ENCODE data around the gene UST.
"Not testable (repeated sequence)": the region's sequence is repeated elsewhere in the genome, so short reads cannot be mapped to it uniquely, and the experiment has no call there.

UST gene

DNA sequence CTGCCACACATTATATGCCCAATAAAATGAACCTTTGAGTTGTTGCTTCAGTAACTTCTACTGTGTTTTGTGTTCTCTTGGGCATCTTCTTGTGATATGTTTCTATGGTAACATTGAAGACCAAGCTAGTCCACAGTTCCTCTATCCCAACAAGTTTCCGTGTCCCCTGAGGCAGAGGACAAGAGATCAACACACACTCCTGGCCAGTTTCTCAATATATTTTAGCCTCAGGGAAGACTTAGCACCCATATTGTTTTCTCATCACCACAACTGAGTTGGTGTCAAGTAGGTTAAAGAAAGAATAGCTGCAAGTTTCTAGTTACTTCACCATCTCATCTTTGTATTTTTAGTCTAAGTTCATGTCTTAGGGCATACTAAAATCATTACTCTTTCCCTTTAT is 277.5 kb downstream of the UST start:
- DNase-seq (ENCODE audit: low read depth in 1 of 2, low spot score in 1 of 2) = no peak
- no peak for TF ChIP-seq JUND (IDR thresholded peaks at IDR 0.05; ENCODE audit: low read depth)
- in situ Hi-C loops (cut with HindIII; ENCODE audit: low pct_unique_long_range_greater_than_20kb, low sequenced_read_pairs) = no loop called here

DNA sequence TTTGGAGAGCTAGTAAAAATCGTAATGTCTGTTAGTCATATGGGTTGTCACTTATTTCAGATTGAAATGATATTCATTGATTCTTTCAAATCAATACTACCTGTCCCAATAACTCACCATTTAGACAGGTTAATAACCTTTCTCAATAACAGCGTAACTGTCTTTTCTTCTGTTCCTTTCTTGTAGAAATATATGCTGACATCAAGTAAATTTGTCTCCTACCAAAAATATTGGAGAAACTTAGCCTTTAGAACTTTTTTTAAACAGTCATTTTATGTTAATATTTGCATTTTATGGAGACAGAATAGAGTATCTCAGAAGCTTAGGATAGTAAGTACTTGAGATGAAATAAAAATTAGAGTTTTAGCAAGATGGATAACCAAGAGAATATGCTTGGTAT is 278.2 kb downstream of the UST start:
- no peak for DNase-seq (ENCODE audit: low read depth in 1 of 2, low spot score in 1 of 2)
- in situ Hi-C loops (cut with HindIII; ENCODE audit: low pct_unique_long_range_greater_than_20kb, low sequenced_read_pairs) = no loop called here
- TF ChIP-seq JUND (IDR thresholded peaks at IDR 0.05; ENCODE audit: low read depth) = no peak

DNA sequence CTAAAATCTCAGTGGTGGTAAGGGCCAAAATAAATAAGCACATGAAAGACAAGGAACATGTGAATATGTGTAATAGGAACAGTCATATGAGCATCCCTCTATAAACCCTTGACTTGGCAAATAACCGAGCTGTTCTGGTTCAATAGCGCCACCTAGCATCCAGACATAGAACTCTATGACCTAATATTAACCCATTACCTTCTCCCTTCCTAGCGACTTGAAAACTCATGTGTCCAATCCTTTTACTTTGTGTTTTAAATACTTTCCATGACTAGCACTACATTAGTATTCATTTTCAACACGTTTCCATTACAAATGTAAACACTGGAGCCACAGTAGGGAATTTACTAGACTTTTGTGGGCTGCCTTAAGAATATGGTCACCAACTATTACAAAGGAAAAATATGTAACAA is 279.7 kb downstream of the UST start:
- DNase-seq (ENCODE audit: low read depth in 1 of 2, low spot score in 1 of 2) = peak in 1 of 2 experiments; percentile 74
- in situ Hi-C loops (cut with HindIII; ENCODE audit: low pct_unique_long_range_greater_than_20kb, low sequenced_read_pairs) = no loop called here
- TF ChIP-seq JUND (IDR thresholded peaks at IDR 0.05; ENCODE audit: low read depth) = no peak

DNA sequence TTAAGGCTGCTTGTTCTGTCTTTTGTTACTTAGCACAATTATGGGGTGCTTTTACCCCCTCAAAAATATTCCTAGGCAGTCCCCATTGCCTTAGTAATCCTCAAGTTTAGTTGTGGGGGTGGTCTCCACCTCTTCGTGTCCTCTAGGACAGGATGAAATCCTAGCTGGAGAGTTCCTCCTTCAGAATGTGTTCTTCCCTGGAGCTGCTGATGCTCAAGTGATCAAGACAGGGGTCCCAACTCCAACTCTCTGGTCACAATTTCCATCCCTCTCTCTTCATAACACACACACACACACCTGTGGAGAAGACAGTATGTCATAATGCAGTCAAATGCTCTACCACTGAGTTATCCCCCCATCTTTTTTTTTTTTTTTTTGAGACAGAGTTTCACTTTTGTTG is 280.7 kb downstream of the UST start:
- no peak for TF ChIP-seq JUND (IDR thresholded peaks at IDR 0.05; ENCODE audit: low read depth)
- no peak for DNase-seq (ENCODE audit: low read depth in 1 of 2, low spot score in 1 of 2)
- in situ Hi-C loops (cut with HindIII; ENCODE audit: low pct_unique_long_range_greater_than_20kb, low sequenced_read_pairs) = no loop called here

DNA sequence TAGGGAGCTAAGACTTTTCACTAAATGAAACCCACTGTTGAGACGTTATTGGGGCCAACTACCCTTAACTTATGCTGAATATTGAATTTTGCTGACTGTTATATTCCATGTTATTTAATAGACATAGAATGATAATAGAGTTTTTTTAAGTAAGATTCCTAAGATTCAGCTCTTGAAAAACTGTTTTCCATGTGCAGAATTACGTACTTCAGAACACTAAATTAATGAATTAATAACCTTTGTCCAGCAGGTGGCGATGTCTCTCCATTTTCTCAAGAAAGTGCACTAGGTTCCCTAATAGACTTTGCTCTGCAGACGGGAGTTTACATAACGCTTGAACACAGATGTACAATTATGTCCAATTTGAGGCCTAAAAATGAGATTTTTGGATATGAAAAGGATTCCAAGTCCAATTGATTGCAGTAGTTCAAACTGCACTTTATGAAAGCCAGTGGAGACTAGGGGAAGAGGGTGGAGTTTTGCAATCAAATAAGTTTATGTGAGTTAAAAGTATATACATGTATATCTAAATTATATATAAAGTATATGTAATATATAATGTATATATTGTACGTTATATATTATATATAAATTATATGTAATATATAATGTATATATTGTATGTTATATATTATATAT is 282.1 kb downstream of the UST start:
- no peak for TF ChIP-seq JUND (IDR thresholded peaks at IDR 0.05; ENCODE audit: low read depth)
- DNase-seq (ENCODE audit: low read depth in 1 of 2, low spot score in 1 of 2) = peak; percentile 10 to 88
- in situ Hi-C loops (cut with HindIII; ENCODE audit: low pct_unique_long_range_greater_than_20kb, low sequenced_read_pairs) = no loop called here

DNA sequence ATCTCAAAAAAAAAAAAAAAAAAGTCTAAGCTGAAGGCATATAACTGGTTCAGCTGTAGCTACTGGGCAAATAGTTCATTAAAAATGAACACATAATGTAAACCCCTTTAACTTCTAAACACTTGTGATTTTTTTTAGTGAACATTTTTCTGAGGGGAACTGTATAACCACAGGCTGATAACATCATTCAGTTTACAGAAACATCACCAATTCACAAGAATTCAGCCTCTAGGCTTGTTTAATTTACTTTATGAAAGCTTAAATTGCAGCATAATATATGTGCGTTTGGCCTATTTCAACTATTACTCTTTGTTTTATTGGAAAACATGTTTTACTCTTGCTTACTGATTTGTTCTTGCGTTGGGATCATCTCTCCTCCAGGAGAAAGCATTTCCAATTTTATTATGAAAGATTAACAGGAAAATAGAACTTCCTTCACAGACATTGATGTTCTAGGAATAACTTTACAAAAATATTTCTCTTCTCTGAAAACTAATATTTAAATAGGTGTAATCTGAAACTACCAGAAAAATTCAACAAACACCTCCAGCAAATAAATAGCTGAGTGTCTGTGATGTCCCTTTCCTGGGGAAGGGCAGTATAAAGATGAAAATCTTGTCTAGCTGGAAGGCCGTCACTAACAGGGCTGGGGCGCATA is 284.5 kb downstream of the UST start:
- in situ Hi-C loops (cut with HindIII; ENCODE audit: low pct_unique_long_range_greater_than_20kb, low sequenced_read_pairs) = no loop called here
- peak; percentile 58; the same call in 1 of the 2 replicates for TF ChIP-seq JUND (IDR thresholded peaks at IDR 0.05; ENCODE audit: low read depth)
- peak; percentile 25 to 94 for DNase-seq (ENCODE audit: low read depth in 1 of 2, low spot score in 1 of 2)

DNA sequence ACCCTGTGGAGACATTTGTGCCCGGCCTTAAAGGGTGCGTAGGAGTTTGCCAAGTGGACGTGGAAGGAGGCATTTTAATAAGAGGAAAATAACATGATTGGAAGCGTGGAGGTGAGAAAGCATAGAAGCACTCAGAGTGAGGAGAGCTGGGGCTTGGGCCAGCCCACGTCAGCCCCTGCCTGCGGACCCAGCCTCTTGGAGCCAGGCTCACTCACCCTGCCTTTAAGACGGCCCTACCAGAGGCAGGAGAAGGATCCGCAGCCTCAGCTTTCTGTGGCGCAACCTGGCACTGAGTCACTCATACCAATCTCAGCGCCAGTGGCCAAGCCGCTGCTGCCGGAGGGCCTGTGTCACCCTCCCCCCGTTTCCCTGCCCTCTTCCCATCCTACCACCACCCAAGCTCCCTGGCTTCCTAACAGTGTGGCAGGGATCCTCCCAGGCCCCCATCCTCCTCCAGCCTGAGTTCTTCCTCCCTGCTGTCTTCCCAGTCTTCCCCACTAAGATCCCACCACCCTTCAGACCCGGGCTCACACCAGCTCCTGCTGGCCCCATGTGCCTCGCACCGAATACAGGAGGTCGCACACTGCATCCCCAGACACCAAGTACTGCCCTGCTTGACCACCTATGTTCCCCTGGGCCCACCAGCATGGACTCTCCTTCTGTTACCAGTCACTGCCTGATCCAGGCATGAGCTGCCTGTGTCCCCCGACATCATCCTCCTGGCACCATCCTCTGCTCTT is 285.2 kb downstream of the UST start:
- in situ Hi-C loops (cut with HindIII; ENCODE audit: low pct_unique_long_range_greater_than_20kb, low sequenced_read_pairs) = no loop called here
- TF ChIP-seq JUND (IDR thresholded peaks at IDR 0.05; ENCODE audit: low read depth) = no peak
- DNase-seq (ENCODE audit: low read depth in 1 of 2, low spot score in 1 of 2) = peak; percentile 33 to 91

DNA sequence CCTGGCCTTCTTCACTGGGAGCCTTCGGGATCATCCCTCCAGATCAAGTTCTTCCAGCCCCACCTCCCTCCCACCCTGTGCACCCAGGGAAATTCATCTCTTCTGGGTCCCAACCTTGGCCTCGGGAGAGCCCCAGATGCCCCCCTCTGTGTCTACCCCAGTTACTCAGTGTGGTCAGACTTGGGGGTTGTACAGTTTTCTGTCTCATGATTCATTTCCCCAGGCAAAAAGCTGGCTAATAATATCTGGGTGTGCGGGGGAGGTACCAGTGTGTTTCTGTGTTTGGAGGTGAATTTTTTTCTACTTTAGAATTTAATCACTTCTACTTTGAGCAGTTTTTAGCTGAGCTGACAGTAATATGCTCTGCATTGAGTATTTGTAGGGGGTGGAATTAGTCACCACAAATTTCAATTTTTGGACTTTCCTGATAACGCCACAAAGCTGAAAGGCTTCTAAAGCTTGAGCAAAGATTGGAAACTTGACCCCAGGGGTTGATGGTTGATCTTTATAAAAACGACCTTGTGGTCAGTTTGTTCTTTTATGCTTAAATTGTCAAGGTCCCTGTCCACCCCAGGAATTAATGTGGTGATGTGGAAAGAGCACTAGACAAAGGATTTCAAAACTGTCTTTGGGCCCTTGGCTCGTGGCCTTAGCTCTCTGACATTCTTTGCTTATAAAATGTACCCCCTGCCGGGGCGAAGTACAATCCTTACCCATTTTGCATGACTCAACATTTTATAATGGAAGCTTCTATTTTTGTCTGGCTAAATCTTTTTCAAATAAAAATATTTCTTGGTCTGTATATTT is 286.0 kb downstream of the UST start:
- in situ Hi-C loops (cut with HindIII; ENCODE audit: low pct_unique_long_range_greater_than_20kb, low sequenced_read_pairs) = no loop called here
- no peak; the same call in 1 of the 2 replicates for TF ChIP-seq JUND (IDR thresholded peaks at IDR 0.05; ENCODE audit: low read depth)
- peak in 1 of 2 experiments; percentile 50 for DNase-seq (ENCODE audit: low read depth in 1 of 2, low spot score in 1 of 2)

DNA sequence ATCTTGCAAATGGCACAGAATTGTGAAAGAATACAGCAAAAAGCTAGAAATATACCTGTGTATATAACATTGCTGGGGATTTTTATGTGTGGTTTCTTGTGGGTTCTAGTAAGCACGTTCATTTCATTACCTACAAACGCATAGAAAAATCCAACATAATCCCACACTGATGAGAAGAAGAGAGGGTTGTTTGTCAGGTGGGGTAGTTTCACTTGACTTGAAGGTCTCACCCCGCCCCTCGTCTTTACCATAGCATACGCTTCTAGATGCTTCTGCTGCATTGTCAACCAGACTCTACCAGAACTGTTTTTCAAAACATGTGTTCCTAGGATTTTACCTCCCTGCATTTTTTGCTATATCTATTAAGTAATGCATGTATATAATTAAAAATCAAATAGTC is 286.6 kb downstream of the UST start:
- TF ChIP-seq JUND (IDR thresholded peaks at IDR 0.05; ENCODE audit: low read depth) = no peak
- no peak for DNase-seq (ENCODE audit: low read depth in 1 of 2, low spot score in 1 of 2)
- in situ Hi-C loops (cut with HindIII; ENCODE audit: low pct_unique_long_range_greater_than_20kb, low sequenced_read_pairs) = no loop called here

DNA sequence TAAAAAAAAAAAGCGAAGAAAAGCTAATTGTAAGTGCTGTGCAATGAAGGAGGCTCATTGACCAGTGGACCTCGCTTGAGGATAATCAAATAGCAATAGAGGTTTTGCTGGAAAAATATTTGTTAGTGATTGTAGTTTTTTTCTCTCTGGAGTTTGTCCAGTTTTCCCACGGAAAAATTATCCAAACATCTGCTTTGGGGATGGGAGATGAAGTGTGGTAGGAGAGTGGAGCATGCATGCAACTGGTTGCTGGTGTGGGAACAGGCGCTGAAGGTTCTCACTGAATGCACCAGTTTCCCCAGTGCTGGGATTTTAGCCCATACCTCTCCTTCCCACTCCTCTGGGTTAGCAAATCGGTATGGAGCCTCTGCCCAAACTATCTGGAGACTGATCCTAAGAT is 288.9 kb downstream of the UST start:
- no peak for TF ChIP-seq JUND (IDR thresholded peaks at IDR 0.05; ENCODE audit: low read depth)
- in situ Hi-C loops (cut with HindIII; ENCODE audit: low pct_unique_long_range_greater_than_20kb, low sequenced_read_pairs) = no loop called here
- DNase-seq (ENCODE audit: low read depth in 1 of 2, low spot score in 1 of 2) = no peak

DNA sequence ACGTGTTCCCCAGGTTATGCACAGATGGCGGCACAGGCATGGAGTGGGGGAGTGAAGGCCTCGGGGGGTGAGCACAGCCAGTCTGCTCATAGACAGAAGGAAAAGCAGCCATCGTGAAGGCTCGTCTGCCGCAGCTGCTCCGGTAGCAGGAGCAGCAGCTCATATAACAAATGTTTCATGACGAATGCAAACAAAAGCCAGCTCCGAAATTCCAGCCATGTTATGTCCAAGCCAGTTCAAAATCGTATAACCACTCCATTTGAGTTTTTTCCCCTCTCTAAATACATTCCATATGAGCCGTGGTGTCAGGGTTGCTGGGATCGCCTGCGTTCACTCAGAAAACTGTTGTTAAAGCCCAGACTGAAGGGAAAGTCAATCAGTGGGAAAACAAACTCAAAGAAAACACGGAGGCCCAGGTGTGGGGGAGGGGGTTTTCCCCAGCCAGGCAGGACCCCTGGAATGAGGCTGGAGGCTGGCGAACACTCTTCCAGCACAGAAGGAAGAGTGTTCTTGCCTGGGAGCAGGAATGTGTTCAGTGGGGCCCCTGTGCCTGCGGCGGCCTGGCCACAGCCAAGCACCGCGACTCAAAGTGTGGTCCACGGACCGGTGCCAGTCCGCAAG is 290.3 kb downstream of the UST start:
- TF ChIP-seq JUND (IDR thresholded peaks at IDR 0.05; ENCODE audit: low read depth) = no peak
- DNase-seq (ENCODE audit: low read depth in 1 of 2, low spot score in 1 of 2) = no peak
- in situ Hi-C loops (cut with HindIII; ENCODE audit: low pct_unique_long_range_greater_than_20kb, low sequenced_read_pairs) = no loop called here

DNA sequence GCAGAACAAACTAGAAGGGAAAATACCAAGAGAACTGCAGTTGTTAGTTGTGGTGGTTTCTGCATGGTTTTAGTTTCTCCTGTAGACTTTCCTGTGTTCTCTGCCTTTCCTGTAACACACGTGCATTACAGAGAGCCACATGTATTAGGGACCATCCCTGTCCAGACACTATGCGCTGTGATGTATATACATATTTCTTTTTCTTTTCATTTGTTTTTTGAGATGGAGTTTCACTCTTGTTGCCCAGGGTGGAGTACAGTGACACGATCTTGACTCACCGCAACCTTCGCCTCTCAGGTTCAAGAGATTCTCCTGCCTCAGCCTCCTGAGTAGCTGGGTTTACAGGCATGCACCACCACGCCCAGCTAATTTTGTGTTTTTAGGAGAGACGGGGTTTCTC is 292.2 kb downstream of the UST start:
- in situ Hi-C loops (cut with HindIII; ENCODE audit: low pct_unique_long_range_greater_than_20kb, low sequenced_read_pairs); DNase-seq (ENCODE audit: low read depth in 1 of 2, low spot score in 1 of 2): not testable (repeated sequence)

Measured in T47D (cell line).